Embryonic facial prominence (tissue), 1 donor: ENCODE results near the gene BTBD1.

Source experiments
- DNase-seq: peaks from one replicate; pipeline ENCODE4 v3.0.0-alpha.2; 2016; ENCODE audit errors: extremely low spot score

BTBD1 gene

DNA sequence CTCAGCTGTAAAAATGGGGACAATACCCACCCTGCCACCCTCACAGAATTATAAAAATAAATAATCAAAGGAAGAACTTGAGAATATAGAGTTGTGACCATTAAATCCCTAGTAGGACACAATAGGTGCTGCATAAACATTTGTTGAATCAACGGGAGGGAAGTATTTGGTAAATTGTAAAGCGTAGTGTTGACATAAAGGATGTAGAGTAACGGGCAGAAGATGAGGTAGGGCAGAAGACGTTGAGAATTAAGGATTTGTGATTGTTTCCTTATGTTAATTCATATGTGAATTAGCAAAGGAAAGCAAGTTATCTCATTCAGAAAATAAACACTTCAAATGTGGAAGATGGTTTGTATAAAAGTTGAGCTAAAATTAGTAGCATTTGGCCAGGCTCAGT, 73.9 kb downstream of the BTBD1 start:
- no peak for DNase-seq

DNA sequence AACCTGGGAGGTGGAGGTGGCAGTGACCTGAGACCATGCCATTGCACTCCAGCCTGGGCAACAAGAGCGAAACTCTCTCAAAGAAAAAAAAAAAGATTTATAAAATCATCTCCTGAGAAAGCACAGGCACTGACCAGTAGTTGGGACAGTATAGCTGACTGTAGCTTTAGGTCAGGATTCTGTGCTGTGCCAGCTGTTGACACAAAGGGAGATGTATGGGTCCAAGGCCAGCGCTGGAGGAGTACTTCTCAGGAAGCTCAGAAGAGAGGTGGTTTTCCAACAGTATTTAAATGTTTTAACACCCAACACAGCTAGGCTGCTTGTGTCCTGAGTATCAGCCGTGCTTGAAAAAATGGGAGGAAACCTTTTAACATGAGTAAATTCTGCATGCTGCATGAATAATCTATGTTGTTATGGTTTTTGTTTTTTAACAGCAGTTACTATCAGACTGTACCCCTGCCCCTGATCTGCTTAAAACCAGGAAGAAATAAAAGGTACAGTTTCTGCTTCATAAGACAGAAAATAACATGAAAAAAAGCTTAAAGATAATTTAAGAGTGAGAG, 74.5 kb downstream of the BTBD1 start:
- DNase-seq, result no peak

DNA sequence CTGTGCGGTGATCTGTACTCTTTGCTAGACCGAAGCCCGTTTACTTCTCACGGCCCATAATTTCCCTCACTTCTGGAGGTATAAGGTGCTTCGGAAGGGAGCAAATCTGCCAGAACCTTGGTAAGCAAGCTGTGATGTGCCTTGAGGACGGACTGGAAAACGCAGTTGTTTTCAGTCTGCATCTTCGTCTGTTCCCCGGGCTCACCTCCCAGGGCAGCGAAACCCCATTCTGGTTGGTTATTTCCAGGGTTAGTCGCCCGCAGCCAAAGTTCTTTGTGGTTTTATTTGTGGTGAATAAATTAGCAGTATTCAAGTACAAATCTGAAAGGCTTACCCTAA, 80.6 kb downstream of the BTBD1 start:
- no peak for DNase-seq

DNA sequence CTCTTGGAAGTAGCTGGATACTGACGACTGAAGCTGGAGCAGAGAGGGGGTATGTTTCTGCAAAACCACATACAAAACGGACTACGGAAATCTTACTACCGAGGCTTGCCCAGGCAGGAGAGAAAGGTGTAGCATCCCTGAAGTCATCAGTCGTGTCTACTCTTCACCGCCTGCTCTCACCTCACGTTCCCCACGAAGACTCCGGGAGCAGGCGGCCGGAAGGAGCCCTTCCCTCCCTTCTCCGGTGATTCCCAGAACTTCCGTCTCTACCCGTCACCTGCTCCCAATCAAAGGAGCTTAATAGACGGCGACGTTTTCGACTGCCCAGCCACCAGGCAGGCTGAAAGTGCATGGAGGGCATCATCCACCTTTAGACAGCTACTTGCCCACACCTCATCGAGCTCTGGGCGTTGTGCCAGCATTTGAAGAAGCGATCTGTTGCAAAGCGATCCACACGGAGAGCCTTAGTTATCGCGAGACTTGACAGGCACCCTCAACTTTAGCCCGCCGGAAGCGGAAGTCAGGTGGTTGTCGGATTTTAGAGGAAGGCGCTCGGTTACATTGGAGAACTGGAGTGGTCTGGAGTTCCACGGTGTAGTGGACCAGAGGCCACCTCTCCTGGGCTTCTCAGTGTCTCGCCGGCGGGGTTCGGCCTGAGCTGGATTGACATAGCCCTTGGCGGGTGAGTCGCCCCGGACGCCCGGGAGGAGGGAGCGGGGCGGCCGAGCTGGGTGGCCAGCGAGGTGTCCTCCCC, 81.2 kb downstream of the BTBD1 start, which contains the start of gene RAMAC:
Gene RAMAC, plus strand, starts transcription at position 523 of the 754 bp plus-strand sequence. CDS start 2,809 bp downstream, outside the sequence.
- DNase-seq, result peak; percentile 94

DNA sequence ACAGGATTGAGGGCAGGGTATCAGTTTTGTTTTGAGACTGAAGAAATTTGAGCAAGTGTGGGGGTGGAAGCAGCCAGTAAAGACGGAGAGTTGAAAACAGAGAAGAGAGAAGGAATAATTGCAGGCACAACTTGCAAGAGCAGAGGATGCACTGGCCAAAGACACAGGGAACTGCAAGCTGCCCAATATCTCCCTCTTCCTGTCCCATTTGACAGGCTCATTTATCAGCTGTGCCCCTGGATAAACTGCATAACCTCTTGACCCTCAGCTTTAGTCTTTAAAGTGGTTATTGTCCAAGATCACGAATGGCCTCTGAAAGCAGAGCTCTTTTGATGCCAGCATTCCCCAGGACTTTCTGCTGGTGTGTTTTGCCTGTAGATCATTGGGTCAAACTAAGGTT, 86.1 kb downstream of the BTBD1 start:
- DNase-seq, result no peak

DNA sequence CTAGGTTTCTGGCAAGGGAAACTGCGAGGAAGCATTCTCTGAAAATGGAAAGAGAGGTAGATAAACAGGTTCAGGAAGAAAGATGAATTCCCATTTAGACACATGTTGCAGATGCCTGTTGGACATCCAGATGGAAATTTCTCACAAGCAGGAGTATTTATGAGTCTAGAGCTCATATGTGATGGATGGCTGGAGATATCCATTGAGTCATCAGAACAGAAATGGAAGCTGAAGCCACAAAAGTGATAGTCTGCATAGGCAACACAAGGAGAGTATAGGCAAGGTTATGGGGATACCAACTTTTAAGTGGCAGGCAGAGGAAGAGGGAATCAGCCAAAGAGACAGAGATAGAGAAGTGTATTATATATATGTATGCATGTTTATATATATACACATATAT, 87.3 kb downstream of the BTBD1 start:
- DNase-seq, result no peak

DNA sequence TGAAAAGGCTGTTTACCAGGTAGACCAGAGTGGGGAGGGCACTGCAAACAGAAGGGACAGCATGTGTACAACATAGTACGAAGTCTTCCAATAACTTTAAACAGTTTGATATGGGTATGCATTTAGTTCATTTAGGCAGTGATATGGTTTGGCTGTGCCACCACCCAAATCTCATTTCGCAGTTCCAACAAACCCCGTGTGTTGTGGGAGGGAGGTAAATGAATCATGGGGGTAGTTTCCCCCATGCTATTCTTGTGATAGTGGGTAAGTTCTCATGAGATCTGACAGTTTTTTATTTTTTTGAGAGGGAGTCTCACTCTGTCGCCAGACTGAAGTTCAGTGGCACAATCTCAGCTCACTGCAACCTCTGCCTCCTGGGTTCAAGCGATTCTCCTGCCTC, 88.6 kb downstream of the BTBD1 start:
- DNase-seq, result no peak

DNA sequence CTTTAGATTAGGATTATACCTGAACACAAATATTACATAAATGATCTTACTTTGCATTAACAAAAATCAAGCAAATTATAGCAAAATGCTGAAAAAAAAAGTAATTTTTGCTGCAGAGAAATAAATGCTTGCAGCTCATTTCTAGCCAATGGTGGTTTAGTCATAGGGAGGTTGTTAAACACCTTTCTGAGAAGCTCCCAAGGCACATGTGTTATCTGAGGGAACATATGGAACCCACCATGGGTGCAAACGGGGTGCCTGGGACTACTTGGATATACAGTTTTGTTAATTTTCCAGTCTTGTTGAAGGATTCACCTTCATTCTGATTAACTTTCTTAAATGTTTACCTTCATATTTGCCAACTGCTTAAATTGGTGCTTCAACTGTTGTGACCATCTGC, 90.0 kb downstream of the BTBD1 start:
- no peak for DNase-seq

DNA sequence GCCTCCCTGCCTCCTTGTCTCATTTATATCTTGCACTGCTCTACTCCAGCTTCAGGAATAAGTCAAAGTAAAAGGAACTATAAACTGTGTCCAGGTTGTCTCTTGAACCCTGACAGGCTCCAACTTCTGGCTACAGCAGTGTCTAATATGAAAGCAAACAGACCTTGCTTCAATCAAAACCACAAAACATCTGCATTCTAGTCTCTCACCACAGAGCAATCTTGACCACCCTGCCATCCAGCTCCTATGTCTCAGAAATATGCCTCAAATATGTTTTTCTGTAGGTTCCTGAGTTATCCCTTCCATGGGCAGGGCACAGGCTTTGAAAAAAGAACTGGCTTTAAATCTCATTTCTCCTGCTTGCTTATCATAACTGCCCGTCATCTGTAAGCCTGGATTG, 94.1 kb downstream of the BTBD1 start:
- DNase-seq, result no peak

DNA sequence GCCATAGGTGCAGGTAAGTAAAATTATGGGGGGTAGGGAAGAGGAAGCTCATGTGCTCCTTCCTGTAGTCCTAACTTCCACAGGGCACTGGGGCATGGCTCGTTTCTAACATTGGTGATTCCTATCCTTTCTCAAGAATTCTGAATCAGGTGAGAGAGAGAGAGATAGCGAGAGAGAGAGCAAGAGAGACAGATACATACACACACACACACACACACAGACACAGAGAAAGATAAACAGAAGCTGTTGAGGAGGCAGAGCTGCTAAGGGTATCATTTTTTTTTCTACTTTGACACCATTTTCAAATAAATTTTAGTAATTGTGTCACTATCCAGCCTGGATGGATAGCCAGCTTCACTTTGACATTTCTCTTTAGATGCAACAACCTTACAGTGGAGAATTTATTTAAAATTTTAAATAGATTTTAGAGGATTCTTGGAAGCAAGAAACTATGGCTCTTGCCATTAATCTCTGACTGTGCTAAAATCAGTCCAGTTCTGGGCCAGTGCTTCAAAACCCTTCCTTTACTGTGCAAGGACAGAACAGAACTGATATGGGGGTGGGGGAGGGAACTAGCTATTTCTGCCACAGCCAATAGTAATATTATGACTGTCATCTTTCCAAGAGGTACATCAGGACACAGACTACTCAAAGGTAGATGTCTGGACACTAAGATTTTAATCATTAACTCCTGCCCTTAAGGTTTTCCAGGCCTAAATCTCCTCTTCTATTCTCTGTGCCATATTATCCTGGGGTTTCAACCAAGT, 95.7 kb downstream of the BTBD1 start:
- no peak for DNase-seq

DNA sequence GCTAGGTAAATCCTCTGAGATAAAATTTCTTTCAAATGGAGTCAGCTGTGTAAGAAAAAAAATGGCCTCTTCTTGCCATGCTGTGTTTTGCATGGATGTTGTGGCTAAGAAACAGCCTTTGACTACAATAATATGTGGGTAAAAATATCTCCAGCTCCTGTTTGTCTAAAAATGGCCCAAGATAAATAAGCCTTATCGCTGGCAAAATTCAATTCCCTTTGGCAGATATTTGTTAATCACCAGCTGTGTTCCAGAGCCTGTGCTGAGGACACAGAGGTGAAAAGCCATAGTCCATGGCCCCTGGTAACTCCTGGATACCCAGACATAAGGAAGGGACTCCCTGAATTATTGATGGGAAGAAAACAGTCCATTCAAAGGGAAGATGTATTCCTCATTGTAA, 96.4 kb downstream of the BTBD1 start:
- no peak for DNase-seq

DNA sequence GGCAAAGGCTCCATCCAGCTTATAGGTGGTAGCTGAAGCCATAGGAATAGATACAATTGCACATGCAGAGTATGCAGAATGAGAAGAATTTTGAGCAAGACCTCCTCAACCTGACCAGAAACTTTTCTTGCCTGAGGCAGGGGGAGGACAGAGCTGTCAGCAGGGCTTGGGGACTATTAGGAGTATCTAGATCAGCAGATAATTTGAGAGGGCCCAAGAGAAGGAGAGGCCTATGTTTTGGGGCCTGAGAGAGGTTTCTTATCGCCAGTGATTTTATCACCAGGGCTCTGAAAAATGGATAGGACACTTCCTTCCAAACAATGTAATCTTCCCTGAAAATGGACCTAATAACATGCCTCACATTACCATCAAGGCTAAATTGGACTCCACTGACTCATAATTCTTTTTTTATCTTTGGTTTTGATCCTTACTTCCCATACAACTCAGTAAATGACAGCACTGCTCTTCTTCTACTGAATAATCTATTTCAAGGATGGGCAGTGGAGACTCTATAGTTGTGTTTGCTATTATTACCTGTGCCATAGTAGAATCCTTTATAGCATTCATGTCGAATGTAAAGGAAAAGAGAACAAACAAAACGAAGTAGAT, 96.9 kb downstream of the BTBD1 start:
- no peak for DNase-seq

DNA sequence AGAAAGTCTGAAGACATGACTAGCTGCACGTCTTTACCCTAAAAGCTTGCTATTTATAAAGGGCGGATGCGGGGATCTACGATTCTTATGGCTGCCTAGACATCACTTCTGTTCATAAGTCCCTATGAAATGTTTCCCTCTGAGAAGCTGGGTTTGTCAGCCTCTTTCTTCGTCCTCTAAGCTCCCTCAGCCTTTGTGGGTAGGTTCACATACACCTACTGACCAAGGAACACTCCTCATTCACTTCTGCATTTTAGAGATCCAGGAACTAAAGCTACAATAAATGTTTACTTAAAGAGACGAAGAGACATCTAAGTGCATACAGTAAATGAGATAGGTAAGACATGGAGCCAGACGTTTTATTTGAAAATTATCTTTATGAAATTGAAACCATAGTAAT, 97.7 kb downstream of the BTBD1 start:
- DNase-seq, result no peak

DNA sequence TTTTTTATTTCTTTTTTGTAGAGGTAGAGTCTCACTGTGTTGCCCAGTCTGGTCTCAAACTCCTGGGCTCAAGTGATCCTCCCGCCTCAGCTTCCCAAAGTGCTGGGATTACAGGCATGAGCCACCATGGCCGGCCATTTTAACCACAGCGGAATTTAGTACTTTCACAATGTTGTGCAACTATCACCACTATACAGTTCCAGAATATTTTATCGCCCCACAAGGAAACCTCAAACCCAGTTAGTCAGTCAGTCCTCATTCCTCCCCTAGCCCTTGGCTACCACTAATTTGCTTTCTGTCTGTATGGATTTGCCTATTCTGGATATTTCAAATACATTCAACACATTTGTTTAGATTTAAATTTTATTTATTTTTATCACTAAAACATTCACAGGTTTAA, 99.0 kb downstream of the BTBD1 start:
- DNase-seq, result no peak

DNA sequence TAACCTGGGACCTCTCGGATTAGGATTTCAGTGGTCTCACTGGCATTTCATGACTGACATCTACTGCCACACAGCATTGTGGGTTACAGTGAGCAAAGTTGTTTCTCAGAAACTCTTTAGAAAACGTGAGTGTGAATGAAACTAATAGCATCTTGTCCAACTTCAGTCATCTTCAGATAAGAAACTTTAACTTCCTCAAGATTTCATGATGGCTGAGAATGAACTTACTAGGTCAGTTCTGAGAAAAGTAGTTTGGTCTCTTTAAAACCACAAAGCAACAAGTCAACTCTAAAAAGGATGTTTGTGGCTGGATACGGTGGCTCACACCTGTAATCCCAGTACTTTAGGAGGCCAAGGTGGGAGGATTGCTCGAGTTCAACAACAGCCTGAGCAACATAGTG, 100.4 kb downstream of the BTBD1 start:
- DNase-seq, result no peak
